Uterus (tissue), 2 donors: ENCODE data around the gene RNU6-8.

Source experiments
- POLR2A ChIP-seq, 2 donors: fragments of 450-650 bp; IDR thresholded peaks; one replicate each; pipeline ENCODE4 v1.6.1; 2016; ENCODE audit warnings: antibody characterized with exemption in 2 of 2, mild to moderate bottlenecking in 1 of 2, moderate library complexity in 1 of 2
- TF ChIP-seq, protein P1 (sequence below), 4 experiments: fragments of 200-600 bp in 2 of 4; fragments of 450-650 bp in 2 of 4; sonication (generic) in 2 of 4; IDR thresholded peaks; one replicate each; pipeline ENCODE4 v1.5.1; 2016 to 2019; ENCODE audit warnings: antibody characterized with exemption in 4 of 4, mild to moderate bottlenecking in 2 of 4, moderate library complexity in 1 of 4

DNA sequence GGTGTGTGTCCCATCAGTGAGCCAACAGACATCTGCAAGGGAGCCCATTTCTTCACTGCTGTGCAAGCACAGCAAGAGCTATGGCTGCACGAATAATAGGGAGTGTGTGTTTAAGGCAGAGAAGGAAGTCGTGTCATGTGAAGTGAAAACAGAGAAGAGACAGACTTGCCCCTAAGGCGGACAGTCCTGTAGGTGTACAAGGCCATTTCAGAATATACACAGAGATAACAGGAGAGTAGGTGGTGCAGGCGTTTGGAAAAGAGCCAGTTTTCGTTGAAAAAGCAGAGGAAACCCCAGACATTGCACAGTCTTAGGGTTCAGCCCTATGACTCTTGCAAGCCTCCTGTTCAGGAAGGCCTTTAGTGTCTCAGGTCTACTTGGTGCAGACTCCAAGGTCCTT, 46.3 kb upstream of the RNU6-8 start:
- TF ChIP-seq, protein P1, sequence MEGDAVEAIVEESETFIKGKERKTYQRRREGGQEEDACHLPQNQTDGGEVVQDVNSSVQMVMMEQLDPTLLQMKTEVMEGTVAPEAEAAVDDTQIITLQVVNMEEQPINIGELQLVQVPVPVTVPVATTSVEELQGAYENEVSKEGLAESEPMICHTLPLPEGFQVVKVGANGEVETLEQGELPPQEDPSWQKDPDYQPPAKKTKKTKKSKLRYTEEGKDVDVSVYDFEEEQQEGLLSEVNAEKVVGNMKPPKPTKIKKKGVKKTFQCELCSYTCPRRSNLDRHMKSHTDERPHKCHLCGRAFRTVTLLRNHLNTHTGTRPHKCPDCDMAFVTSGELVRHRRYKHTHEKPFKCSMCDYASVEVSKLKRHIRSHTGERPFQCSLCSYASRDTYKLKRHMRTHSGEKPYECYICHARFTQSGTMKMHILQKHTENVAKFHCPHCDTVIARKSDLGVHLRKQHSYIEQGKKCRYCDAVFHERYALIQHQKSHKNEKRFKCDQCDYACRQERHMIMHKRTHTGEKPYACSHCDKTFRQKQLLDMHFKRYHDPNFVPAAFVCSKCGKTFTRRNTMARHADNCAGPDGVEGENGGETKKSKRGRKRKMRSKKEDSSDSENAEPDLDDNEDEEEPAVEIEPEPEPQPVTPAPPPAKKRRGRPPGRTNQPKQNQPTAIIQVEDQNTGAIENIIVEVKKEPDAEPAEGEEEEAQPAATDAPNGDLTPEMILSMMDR (IDR thresholded peaks at IDR 0.05), result no peak
- no peak for TF ChIP-seq POLR2A (IDR thresholded peaks at IDR 0.05)
